K562 (cell line): ENCODE results near the gene BRPF1. TPM values are rescaled to one million over a fixed set of nuclear protein-coding genes. Genes with fewer than 3 reads are reported as not detected.

Source experiments
- ATAC-seq: fragments of 200-7000 bp; cut with Tn5 transposase; 3 replicates; pipeline ENCODE4 v1.9.1; 2020; ENCODE audit warnings: moderate library complexity
- BruUV-seq: library from RNA; stranded (reverse); fragments of 400-500 nt; replicated peaks from 2 replicates; lab custom pipeline; 2021; lab: Mats Ljungman, UMichigan
- CTCF ChIA-PET: fragments of 300-600 bp; formaldehyde crosslinking; extraction: SDS; loops from one replicate; lab custom pipeline; 2021; ENCODE audit warnings: low intra/inter-chr PET ratio; lab: Yijun Ruan, JAX
- POLR2A ChIA-PET: fragments of 300-600, 350-650 bp; sonication (Branson Sonifier 250); formaldehyde crosslinking; extraction: SDS; loops from one replicate; lab custom pipeline; 2021; ENCODE audit warnings: antibody characterized with exemption, inconsistent platforms; lab: Yijun Ruan, JAX
- DNase-seq, 4 experiments: peaks; one replicate each; pipeline versions ENCODE4 v3.0.0 to v3.0.0-alpha.2; 2011 to 2018; ENCODE audit warnings: low spot score in 3 of 4, mixed read lengths in 3 of 4; ENCODE audit errors: extremely low read depth in 1 of 4
- FAIRE-seq: peaks from 2 replicates; lab custom pipeline; 2011; peaks lifted over from hg19 to GRCh38; lab: Jason Lieb, UNC
- H2AFZ ChIP-seq: 2 replicates; pipeline ENCODE4 v1.6.0; 2011; ENCODE audit warnings: low read depth, low read length, control low read depth, inconsistent platforms
- H3K27ac ChIP-seq: fragments of 200-600 bp; 3 replicates; pipeline ENCODE4 v1.8.0; 2011; ENCODE audit warnings: low read depth, mild to moderate bottlenecking, control low read depth, inconsistent platforms, low read length, moderate library complexity, mixed read lengths; ENCODE audit errors: extremely low read depth
- H3K27me3 ChIP-seq, 2 experiments: fragments of 300-600 bp in 1 of 2; 2 replicates in 1 of 2; 3 replicates in 1 of 2; pipeline versions ENCODE4 v1.6.0 to v1.8.0; 2011; ENCODE audit warnings: inconsistent platforms in 2 of 2, low read length in 2 of 2, mild to moderate bottlenecking in 1 of 2, mixed read lengths in 1 of 2, moderate library complexity in 1 of 2; ENCODE audit not compliant: control insufficient read depth in 2 of 2, insufficient read depth in 2 of 2
- H3K36me3 ChIP-seq: fragments of 300-600 bp; 3 replicates; pipeline ENCODE4 v1.8.0; 2011; ENCODE audit warnings: mild to moderate bottlenecking, low read length, inconsistent platforms; ENCODE audit not compliant: control insufficient read depth, insufficient read depth
- H3K4me1 ChIP-seq, 2 experiments: fragments of 200-600 bp in 1 of 2; replicated peaks in 1 of 2; 2 replicates in 1 of 2; 3 replicates in 1 of 2; pipeline versions ENCODE4 v1.5.1 to v1.8.0; 2011; ENCODE audit warnings: inconsistent platforms in 2 of 2, low read length in 2 of 2, mild to moderate bottlenecking in 1 of 2, mixed read lengths in 1 of 2, moderate library complexity in 1 of 2; ENCODE audit not compliant: control insufficient read depth in 2 of 2, insufficient read depth in 2 of 2
- H3K4me2 ChIP-seq: 2 replicates; pipeline ENCODE4 v1.6.1; 2011; ENCODE audit warnings: low read length, control low read depth, inconsistent platforms, mixed read lengths; ENCODE audit not compliant: insufficient read depth
- H3K4me3 ChIP-seq: fragments of 200-600 bp; sonication (generic), shearing (Covaris generic); 2 replicates; pipeline ENCODE4 v1.5.1; 2016; ENCODE audit warnings: control low read depth, inconsistent platforms
- H3K79me2 ChIP-seq: fragments of 200-600 bp; 3 replicates; pipeline ENCODE4 v1.8.0; 2011; ENCODE audit warnings: low read length, inconsistent platforms; ENCODE audit not compliant: control insufficient read depth, insufficient read depth
- H3K9ac ChIP-seq, 2 experiments: 2 replicates each; pipeline versions ENCODE4 v1.6.0 to v1.6.1; 2011; ENCODE audit warnings: low read depth in 2 of 2, low read length in 2 of 2, control low read depth in 1 of 2, inconsistent platforms in 1 of 2, mild to moderate bottlenecking in 1 of 2, mixed read lengths in 1 of 2; ENCODE audit not compliant: insufficient read depth in 1 of 2
- H3K9me1 ChIP-seq: one replicate; pipeline ENCODE4 v1.6.0; 2011; ENCODE audit warnings: inconsistent platforms, mild to moderate bottlenecking, low read length, moderate library complexity; ENCODE audit not compliant: control insufficient read depth, insufficient read depth
- H3K9me3 ChIP-seq: replicated peaks from 2 replicates; pipeline ENCODE4 v1.5.1; 2011; ENCODE audit warnings: low read depth, low read length, inconsistent platforms; ENCODE audit not compliant: control insufficient read depth, insufficient read depth
- H4K20me1 ChIP-seq: replicated peaks from 2 replicates; pipeline ENCODE4 v1.6.1; 2011; ENCODE audit warnings: low read length, inconsistent platforms, mixed read lengths; ENCODE audit not compliant: control insufficient read depth, insufficient read depth
- C11orf30 ChIP-seq: fragments of 450-650 bp; IDR thresholded peaks from 2 replicates; pipeline ENCODE4 v1.6.1; 2016; ENCODE audit warnings: low read depth, mild to moderate bottlenecking
- ELK1 ChIP-seq: sonication (generic); formaldehyde crosslinking; IDR thresholded peaks from 2 replicates; pipeline ENCODE4 v1.8.1; 2022; ENCODE audit warnings: missing genetic modification reagents
- GATAD2B ChIP-seq: fragments of 450-650 bp; IDR thresholded peaks from 2 replicates; pipeline ENCODE4 v1.6.1; 2017; ENCODE audit warnings: mild to moderate bottlenecking, borderline replicate concordance
- PATZ1 ChIP-seq: fragments of 250-450 bp; sonication (Bioruptor Pico); IDR thresholded peaks from 2 replicates; pipeline ENCODE4 v1.5.0; 2020; ENCODE audit warnings: mild to moderate bottlenecking, borderline replicate concordance
- SAFB ChIP-seq: fragments of 200-400 bp; formaldehyde crosslinking; IDR thresholded peaks from 2 replicates; pipeline ENCODE4 v1.6.1; 2017; ENCODE audit warnings: low read depth, low read length, borderline replicate concordance
- WGBS: fragments of 100-300 bp; shearing (Covaris generic); methylation state at CpG from one replicate; pipeline ENCODE4 v1.1.6; 2016; ENCODE audit warnings: low coverage, mixed read lengths; ENCODE audit not compliant: insufficient coverage; ENCODE audit errors: missing lambda C conversion rate; 5-methylcytosine and 5-hydroxymethylcytosine counted together
- in situ Hi-C: fragments of 300-500 bp; cut with MboI; formaldehyde crosslinking; loops from 4 replicates; pipeline ENCODE4 v1.15.0; 2018; ENCODE audit warnings: inconsistent platforms, mixed read lengths
- intact Hi-C: fragments of 100-400 bp; cut with micrococcal nuclease; formaldehyde crosslinking; loops from 2 replicates; pipeline ENCODE4 v1.14.2; 2022
- polyA plus RNA-seq, 8 experiments: library from polyadenylated mRNA; depleted of rRNA in 4 of 8; stranded (reverse) in 5 of 8; unstranded in 3 of 8; fragments of >200 nt; fragmentation: Nextera tagmentation in 2 of 8; fragmentation: Illumina TruSeq in 1 of 8; extraction: Ambion mirVana in 2 of 8; extraction: Trizol in 1 of 8; gene quantifications; 2 replicates each; pipeline versions ENCODE4 v1.2.1 to v1.2.3, GENCODE V29; 2011 to 2014; ENCODE audit warnings: inconsistent platforms in 1 of 8, missing spikeins in 1 of 8
- total RNA-seq, 7 experiments: library from RNA; depleted of rRNA in 6 of 7; stranded (reverse); fragments of >200 nt in 6 of 7; fragmentation: Illumina TruSeq in 2 of 7; extraction: Trizol in 2 of 7; gene quantifications; 2 replicates each; pipeline versions ENCODE4 v1.2.1 to v1.2.3, GENCODE V29; 2011 to 2021; ENCODE audit warnings: low replicate concordance in 1 of 7
- TF ChIP-seq, protein P1 (sequence below): sonication (generic); formaldehyde crosslinking; IDR thresholded peaks from 2 replicates; pipeline ENCODE4 v1.8.0; 2022; ENCODE audit warnings: mild to moderate bottlenecking, missing genetic modification reagents
- TF ChIP-seq, protein P2 (sequence below): fragments of 150-350 bp; IDR thresholded peaks from 2 replicates; pipeline ENCODE4 v1.6.1; 2014; ENCODE audit warnings: low read depth, mild to moderate bottlenecking, low read length, borderline replicate concordance

Gene BRPF1
- total and polyA plus RNA-seq, 9 of the 15 experiments (the other 6 are each of a cell fraction or from before 2014, with no cell fraction given), result 1.1 to 40.2 (median 23.5) TPM

- H4K20me1 ChIP-seq, result no peaks in the 10 kb centered on the region
- in situ Hi-C loops (no loop called here), intact Hi-C loops (no loop called here)
- DNase-seq (peak; percentile 70 to 90 (median 84)), ATAC-seq (peak; percentile 87), FAIRE-seq (peak; percentile 23)
- H2AFZ ChIP-seq, result peak overlapping the region; percentile 47; the same call in 1 of the 2 replicates
- H3K9me3 ChIP-seq, result no peaks in the 10 kb centered on the region
- 4% methylated on average over 50 of the region's 62 CpGs for WGBS
- H3K9me1 ChIP-seq, result no peaks in the 10 kb centered on the region
- 0 out of 5 replicates have a peak, but pooled peaks cover 0 to 5% of the 10 kb centered on the region in 2 experiments for H3K27me3 ChIP-seq
- BruUV-seq, result no TSS peak
- H3K4me1 ChIP-seq, result peaks cover 8 to 18% of the 10 kb centered on the region in 2 experiments; a peak in 4 of 5 replicates
- peak overlapping the region; percentile 28 for H3K4me3 ChIP-seq
- H3K36me3 ChIP-seq, result peaks cover 8% of the 10 kb centered on the region; the same call in 1 of the 3 replicates
- no peak overlapping the region for H3K27ac ChIP-seq
- H3K79me2 ChIP-seq, result no peaks in the 10 kb centered on the region
- CTCF ChIA-PET, result no interaction called here
- H3K9ac ChIP-seq, result peak overlapping the region in 1 of 2 experiments; percentile 75; a peak in 2 of 4 replicates
- peak overlapping the region; percentile 57 for H3K4me2 ChIP-seq
- POLR2A ChIA-PET, result interaction anchor here (0.5 to 1.9 kb wide), 3 partner anchors 10 to 490 kb away, joined by 4 to 6 read pairs (median 4); no protein-coding TSS in a partner anchor
- TF ChIP-seq GATAD2B (no peak), C11orf30 (no peak), PATZ1 (CRISPR knock-in tag) (no peak), ELK1 (no peak), SAFB (no peak)
- TF ChIP-seq, protein P1, sequence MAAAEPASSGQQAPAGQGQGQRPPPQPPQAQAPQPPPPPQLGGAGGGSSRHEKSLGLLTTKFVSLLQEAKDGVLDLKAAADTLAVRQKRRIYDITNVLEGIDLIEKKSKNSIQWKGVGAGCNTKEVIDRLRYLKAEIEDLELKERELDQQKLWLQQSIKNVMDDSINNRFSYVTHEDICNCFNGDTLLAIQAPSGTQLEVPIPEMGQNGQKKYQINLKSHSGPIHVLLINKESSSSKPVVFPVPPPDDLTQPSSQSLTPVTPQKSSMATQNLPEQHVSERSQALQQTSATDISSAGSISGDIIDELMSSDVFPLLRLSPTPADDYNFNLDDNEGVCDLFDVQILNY (CRISPR knock-in tag), result peak; percentile 90; the same call in 1 of the 2 replicates
- TF ChIP-seq, protein P2, sequence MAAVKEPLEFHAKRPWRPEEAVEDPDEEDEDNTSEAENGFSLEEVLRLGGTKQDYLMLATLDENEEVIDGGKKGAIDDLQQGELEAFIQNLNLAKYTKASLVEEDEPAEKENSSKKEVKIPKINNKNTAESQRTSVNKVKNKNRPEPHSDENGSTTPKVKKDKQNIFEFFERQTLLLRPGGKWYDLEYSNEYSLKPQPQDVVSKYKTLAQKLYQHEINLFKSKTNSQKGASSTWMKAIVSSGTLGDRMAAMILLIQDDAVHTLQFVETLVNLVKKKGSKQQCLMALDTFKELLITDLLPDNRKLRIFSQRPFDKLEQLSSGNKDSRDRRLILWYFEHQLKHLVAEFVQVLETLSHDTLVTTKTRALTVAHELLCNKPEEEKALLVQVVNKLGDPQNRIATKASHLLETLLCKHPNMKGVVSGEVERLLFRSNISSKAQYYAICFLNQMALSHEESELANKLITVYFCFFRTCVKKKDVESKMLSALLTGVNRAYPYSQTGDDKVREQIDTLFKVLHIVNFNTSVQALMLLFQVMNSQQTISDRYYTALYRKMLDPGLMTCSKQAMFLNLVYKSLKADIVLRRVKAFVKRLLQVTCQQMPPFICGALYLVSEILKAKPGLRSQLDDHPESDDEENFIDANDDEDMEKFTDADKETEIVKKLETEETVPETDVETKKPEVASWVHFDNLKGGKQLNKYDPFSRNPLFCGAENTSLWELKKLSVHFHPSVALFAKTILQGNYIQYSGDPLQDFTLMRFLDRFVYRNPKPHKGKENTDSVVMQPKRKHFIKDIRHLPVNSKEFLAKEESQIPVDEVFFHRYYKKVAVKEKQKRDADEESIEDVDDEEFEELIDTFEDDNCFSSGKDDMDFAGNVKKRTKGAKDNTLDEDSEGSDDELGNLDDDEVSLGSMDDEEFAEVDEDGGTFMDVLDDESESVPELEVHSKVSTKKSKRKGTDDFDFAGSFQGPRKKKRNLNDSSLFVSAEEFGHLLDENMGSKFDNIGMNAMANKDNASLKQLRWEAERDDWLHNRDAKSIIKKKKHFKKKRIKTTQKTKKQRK, result no peak
These were observed 26.9 kb upstream of the BRPF1 start for GRCh38 chr3:9704347-9705322.
